ENCODE measurements around the gene FUOM. TPM values are rescaled to one million over a fixed set of nuclear protein-coding genes. Genes with fewer than 3 reads are reported as not detected.

FUOM gene
- total and polyA plus RNA-seq, 2 of the 4 experiments (the other 2 are of a cell fraction) = 26.3 to 52.8 TPM

DNA sequence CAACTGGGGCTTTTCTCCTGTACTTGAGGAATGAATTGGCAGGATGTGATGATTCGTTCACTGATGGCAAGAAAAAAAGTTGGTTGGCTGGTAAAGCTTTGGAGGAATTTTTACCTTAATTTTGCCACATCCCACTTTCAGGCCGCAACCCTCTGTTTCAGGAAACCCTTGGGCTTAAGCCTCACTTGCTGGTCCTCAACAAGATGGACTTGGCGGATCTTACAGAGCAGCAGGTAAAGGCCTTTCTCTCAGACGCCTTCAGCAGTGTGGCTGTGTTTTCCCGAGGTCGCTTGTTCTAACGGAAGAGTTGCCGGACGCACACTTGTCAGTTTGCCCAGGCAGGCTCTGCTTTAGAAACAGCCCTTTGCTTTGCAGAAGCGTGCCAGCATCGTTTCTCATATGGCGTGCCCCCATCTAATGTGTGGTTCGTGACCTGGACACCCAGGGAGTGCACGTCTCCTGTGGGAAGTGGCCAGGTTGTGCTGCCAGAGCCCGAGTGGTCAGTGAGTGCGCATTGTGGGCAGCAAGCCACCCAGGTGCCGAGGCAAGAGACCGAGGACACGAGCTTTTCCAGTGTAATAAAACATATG, 38.3 kb upstream of the FUOM start:
- in situ Hi-C loops (cut with MboI; ENCODE audit: low sequenced_read_pairs) = no loop called here
- no peak overlapping the region for H3K27ac ChIP-seq (ENCODE audit: insufficient read depth, low read length)
- TF ChIP-seq FOS (IDR thresholded peaks at IDR 0.05; ENCODE audit: low read depth, low read length) = no peak
- TF ChIP-seq NFE2L2 (IDR thresholded peaks at IDR 0.05; ENCODE audit: low read depth, low read length) = no peak
- no peak for TF ChIP-seq POLR2A (IDR thresholded peaks at IDR 0.05; ENCODE audit: low read depth, low read length)
- TF ChIP-seq MAZ (IDR thresholded peaks at IDR 0.05; ENCODE audit: borderline replicate concordance, low read depth, low read length) = no peak
- no peak for TF ChIP-seq RFX5 (IDR thresholded peaks at IDR 0.05; ENCODE audit: low read depth, low read length)
- no peak for TF ChIP-seq MAFK (IDR thresholded peaks at IDR 0.05; ENCODE audit: low read depth, low read length)
- H2BK15ac ChIP-seq (ENCODE audit: low read depth, low read length) = no peak overlapping the region
- H3K4me1 ChIP-seq (ENCODE audit: control insufficient read depth, insufficient read depth, low read length) = peaks cover 4% of the 10 kb centered on the region; the same call in 1 of the 2 replicates
- no peak for DNase-seq
- H3K9me3 ChIP-seq (ENCODE audit: control insufficient read depth, insufficient read depth, low read length) = no peaks in the 10 kb centered on the region
- H2AK9ac ChIP-seq (replicated peaks; ENCODE audit: low read depth, low read length, poor library complexity) = no peak overlapping the region
- H3K36me3 ChIP-seq (ENCODE audit: control insufficient read depth, insufficient read depth, low read length) = peaks cover 33% of the 10 kb centered on the region
- H4K20me1 ChIP-seq (ENCODE audit: insufficient read depth, low read length) = no peaks in the 10 kb centered on the region
- H4K91ac ChIP-seq (ENCODE audit: insufficient read depth, low read depth, low read length) = no peak overlapping the region
- POLR2A ChIA-PET (ENCODE audit: unreplicated experiment) = no interaction called here
- H3K4ac ChIP-seq (ENCODE audit: low read depth, low read length) = no peak overlapping the region
- no peak overlapping the region for H2BK5ac ChIP-seq (ENCODE audit: low read depth, low read length, poor library complexity, severe bottlenecking)
- H2AK5ac ChIP-seq (ENCODE audit: low read depth, low read length) = no peak overlapping the region
- no peak overlapping the region for H3K56ac ChIP-seq (ENCODE audit: extremely low read depth, insufficient read depth, low read length)
- 95% methylated on average over 10 of the region's 19 CpGs; no CpG with 5 or more reads in 1 of the 2 experiments for WGBS, 2 experiments (ENCODE audit: extremely low coverage in 2 of 2, insufficient read length in 1 of 2)
- peaks cover 38 to 51% of the 10 kb centered on the region in 2 experiments for H3K79me1 ChIP-seq (ENCODE audit: low read depth in 1 of 2, low read length in 2 of 2)
- H4K8ac ChIP-seq (ENCODE audit: low read depth in 2 of 2, low read length in 2 of 2) = no peak overlapping the region
- no peak overlapping the region for H3K4me2 ChIP-seq (ENCODE audit: low read depth, low read length)
- intact Hi-C loops (cut with micrococcal nuclease) = no loop called here
- no peak for ATAC-seq (ENCODE audit: low read depth)
- no peak overlapping the region for H3K18ac ChIP-seq (ENCODE audit: low read depth, low read length)
- no peak overlapping the region for H3K4me3 ChIP-seq (ENCODE audit: insufficient read depth, low read depth, low read length)
- no peak overlapping the region for H2BK20ac ChIP-seq (ENCODE audit: low read depth, low read length)
- CTCF ChIA-PET = no interaction called here
- H3K27me3 ChIP-seq (ENCODE audit: control insufficient read depth, insufficient read depth, low read length) = no peaks in the 10 kb centered on the region
- H2AFZ ChIP-seq (replicated peaks; ENCODE audit: low read length, poor library complexity) = no peak overlapping the region
- BruUV-seq (replicated peaks) = no TSS peak
- no peak overlapping the region for H3K14ac ChIP-seq (replicated peaks; ENCODE audit: low read depth, low read length)
- dilution Hi-C loops (cut with HindIII; ENCODE audit: low sequenced_read_pairs, unreplicated experiment) = no loop called here
- no peak overlapping the region for H4K5ac ChIP-seq (ENCODE audit: low read depth, low read length)
- H2BK120ac ChIP-seq (ENCODE audit: low read depth, low read length) = no peak overlapping the region
- H3K23ac ChIP-seq (ENCODE audit: low read depth, low read length) = no peak overlapping the region
- peaks cover 9% of the 10 kb centered on the region; the same call in 1 of the 2 replicates for H3K9me1 ChIP-seq (ENCODE audit: insufficient read depth, low read length)
- H3K9ac ChIP-seq (ENCODE audit: low read depth, low read length) = no peak overlapping the region
